GM10248 (cell line): Measurements from ENCODE around the gene CDKAL1.
"Not testable (repeated sequence)": the region's sequence is repeated elsewhere in the genome, so short reads cannot be mapped to it uniquely, and the experiment has no call there.

Experiments used
- CTCF ChIA-PET: fragments of 300-600 bp; sonication (Branson Sonifier 250); formaldehyde crosslinking; extraction: SDS; loops from one replicate; lab custom pipeline; 2021; ENCODE audit warnings: antibody characterized with exemption; lab: Yijun Ruan, JAX
- POLR2A ChIA-PET: fragments of 350-650 bp; sonication (Branson Sonifier 250); formaldehyde crosslinking; extraction: SDS; loops from one replicate; lab custom pipeline; 2020; ENCODE audit warnings: antibody characterized with exemption; lab: Yijun Ruan, JAX
- DNase-seq: peaks from one replicate; pipeline ENCODE4 v3.0.0; 2012; ENCODE audit errors: extremely low spot score
- TF ChIP-seq, protein P1 (sequence below): IDR thresholded peaks from 2 replicates; pipeline ENCODE4 v1.5.1; 2012; ENCODE audit warnings: mild to moderate bottlenecking, low read depth; ENCODE audit errors: extremely low read depth, missing control alignments, control extremely low read depth

Gene CDKAL1

DNA sequence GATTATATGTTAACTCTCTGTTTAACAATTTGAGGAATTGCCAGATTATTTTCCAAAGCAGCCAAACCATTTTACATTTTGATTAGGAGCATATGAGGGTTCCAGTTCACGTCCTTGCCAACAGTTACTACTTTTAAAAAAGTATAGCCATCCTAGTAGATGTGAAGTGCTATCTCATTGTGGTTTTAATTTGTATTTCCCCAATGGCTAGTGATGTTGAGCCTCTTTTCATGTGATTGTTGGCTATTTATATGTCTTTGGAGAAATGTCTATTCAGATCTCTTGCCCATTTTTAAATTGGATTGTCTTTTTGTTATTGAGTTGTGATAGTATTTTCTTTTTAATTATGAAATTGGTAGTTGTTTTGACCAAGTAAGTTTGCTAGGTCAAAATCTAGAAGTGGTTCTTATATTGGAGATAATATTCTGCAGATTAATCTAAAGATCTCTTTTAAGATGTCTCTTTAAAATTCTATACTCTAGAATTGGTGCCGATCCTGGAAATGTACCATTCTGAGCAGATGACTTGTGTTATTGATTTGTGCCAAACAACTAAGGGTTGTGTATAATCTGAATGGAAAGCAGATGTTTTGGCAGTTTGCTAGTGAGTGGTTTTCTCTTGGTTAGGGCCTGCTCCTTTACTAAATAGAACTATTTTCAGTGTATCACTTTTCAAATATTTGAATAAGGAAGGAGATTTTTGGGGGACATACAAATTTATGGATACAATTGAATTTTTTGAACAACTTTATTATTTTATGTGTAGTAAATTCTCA, 99.5 kb downstream of the CDKAL1 start:
- ChIA-PET CTCF (no interaction called here), POLR2A (no interaction called here)
- TF ChIP-seq, protein P1, sequence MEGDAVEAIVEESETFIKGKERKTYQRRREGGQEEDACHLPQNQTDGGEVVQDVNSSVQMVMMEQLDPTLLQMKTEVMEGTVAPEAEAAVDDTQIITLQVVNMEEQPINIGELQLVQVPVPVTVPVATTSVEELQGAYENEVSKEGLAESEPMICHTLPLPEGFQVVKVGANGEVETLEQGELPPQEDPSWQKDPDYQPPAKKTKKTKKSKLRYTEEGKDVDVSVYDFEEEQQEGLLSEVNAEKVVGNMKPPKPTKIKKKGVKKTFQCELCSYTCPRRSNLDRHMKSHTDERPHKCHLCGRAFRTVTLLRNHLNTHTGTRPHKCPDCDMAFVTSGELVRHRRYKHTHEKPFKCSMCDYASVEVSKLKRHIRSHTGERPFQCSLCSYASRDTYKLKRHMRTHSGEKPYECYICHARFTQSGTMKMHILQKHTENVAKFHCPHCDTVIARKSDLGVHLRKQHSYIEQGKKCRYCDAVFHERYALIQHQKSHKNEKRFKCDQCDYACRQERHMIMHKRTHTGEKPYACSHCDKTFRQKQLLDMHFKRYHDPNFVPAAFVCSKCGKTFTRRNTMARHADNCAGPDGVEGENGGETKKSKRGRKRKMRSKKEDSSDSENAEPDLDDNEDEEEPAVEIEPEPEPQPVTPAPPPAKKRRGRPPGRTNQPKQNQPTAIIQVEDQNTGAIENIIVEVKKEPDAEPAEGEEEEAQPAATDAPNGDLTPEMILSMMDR = no peak
- DNase-seq = no peak

DNA sequence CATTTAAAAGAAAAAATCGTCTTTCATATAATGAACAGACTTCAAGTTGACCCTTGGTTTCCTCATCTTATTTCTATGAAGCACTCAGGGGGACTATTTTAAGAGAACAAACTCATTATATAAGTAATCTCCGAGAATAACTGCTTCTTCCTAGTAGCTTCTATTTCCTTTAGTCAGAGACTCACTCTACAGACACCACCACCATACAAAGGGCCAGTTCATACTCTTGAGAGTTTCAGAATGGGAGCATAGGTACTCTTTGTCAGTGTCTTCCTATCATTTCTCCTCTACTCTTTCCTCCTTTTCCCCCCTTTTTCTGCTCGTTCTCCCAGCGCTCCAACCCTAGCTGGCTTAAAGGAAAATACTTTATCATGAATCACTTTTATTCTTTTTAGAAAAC, 104.9 kb downstream of the CDKAL1 start:
- no peak for DNase-seq
- ChIA-PET POLR2A (no interaction called here), CTCF (interaction anchor here (1.2 kb wide), 1 partner anchor 34 kb away, joined by 3 read pairs; no protein-coding TSS in a partner anchor)
- TF ChIP-seq, protein P1 = no peak

DNA sequence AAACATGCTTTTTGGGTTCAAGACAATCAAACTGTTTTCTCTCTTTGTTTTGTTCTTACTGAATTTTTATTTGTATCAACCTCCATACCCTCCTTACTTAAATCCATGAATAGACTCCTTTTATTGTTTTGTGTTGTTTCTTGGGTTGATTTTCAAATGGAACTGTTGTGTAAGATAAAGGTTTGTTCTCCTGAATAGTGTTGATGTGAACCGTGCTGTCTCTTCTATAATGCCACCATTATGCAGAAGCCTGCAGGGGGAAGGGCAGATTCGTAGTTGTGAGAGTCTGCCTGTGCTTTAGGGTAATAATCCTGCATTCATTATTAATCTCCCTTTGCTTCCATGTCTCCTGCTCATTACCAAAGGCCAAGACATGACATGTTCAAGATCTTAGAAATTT, 105.9 kb downstream of the CDKAL1 start:
- ChIA-PET CTCF (interaction anchor here (1.2 kb wide), 1 partner anchor 35 kb away, joined by 3 read pairs; no protein-coding TSS in a partner anchor), POLR2A (no interaction called here)
- TF ChIP-seq, protein P1 = no peak
- no peak for DNase-seq

DNA sequence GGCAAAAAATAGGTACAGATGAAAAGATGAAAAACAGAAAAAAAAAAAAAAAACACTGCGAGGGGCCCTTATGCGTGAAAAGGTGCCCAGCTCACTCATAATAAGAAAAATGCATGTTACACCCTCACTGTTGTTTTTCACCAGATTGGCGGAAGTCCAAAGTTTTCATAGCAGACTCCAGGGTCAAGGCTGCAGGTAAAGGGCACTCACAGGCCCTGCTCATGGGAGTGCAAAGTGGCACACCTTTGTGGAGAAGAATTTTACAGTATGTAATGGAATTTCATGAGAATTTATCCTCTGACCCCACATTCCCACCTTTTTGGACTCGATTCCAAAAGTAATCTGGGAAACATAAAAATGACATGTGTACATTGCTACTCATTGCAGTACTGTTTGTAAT, 108.2 kb downstream of the CDKAL1 start:
- TF ChIP-seq, protein P1 = no peak
- DNase-seq = no peak
- ChIA-PET CTCF (no interaction called here), POLR2A (no interaction called here)

DNA sequence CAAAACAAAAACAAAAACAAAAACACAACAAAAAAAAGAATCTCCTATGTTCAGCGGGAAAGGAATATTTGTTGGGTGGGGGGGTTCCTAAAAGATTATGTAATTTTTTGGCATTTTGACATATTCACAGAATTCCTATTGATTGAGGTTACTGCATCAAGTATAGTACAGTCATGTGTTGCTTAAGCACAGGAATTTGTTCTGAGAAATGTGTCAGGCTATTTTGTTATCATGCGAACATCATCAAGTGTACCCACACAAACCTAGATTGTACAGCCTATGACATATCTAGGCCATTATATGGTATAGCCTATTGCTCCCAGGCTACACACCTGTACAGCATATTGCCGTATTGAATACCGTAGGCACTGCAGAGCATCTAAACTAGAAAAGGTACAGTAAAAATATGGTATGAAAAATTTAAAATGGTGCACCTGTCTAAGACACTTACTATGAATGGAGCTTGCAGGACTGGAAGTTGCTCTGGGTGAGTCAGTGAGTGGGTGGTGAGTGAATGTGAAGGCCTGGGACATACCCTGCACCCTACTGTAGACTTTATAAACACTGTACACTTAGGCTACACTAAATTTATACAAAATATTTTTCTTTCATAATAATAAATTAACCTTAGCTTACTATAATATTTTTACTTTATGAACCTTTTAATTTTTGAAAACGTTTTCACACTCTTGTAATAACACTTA, 110.6 kb downstream of the CDKAL1 start:
- ChIA-PET POLR2A (no interaction called here), CTCF (interaction anchor here (0.6 kb wide), 1 partner anchor 38 kb away, joined by 3 read pairs; no protein-coding TSS in a partner anchor)
- TF ChIP-seq, protein P1 = no peak
- DNase-seq = no peak

DNA sequence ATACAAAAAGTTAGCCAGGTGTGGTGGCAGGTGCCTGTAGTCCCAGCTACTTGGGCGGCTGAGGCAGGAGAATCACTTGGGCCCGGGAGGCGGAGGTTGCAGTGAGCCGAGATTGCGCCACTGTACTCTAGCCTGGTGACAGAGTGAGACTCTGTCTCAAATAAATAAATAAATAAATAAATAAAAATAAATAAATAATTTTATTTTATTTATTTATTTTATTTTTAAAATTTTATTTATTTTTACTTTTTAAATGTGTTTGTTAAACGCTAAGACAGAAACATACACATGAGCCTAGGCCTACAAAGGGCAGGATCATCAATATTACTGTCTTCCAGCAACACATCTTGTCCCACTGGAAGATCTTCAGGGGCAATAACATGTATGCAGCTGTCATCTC, 111.3 kb downstream of the CDKAL1 start:
- POLR2A ChIA-PET, DNase-seq, CTCF ChIA-PET: not testable (repeated sequence)

DNA sequence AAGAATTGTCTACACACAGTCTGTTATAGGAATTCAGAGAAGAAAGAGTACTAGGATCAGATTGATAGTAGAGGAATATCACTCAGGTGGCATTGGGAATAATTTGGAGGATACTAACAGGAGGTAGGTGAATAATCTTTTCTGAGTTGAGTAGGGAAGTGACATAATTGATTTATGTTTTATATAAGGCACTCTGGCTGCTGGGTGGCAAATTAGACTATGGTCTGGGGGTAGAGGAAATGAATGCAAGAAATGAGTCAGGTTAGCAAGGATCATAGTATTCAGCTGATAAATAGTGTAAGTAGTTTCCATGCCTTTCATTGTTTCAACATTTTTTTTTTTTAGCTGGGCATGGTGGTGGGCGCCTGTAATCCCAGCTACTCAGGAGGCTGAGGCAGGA, 113.3 kb downstream of the CDKAL1 start:
- no peak for DNase-seq
- POLR2A ChIA-PET = no interaction called here

DNA sequence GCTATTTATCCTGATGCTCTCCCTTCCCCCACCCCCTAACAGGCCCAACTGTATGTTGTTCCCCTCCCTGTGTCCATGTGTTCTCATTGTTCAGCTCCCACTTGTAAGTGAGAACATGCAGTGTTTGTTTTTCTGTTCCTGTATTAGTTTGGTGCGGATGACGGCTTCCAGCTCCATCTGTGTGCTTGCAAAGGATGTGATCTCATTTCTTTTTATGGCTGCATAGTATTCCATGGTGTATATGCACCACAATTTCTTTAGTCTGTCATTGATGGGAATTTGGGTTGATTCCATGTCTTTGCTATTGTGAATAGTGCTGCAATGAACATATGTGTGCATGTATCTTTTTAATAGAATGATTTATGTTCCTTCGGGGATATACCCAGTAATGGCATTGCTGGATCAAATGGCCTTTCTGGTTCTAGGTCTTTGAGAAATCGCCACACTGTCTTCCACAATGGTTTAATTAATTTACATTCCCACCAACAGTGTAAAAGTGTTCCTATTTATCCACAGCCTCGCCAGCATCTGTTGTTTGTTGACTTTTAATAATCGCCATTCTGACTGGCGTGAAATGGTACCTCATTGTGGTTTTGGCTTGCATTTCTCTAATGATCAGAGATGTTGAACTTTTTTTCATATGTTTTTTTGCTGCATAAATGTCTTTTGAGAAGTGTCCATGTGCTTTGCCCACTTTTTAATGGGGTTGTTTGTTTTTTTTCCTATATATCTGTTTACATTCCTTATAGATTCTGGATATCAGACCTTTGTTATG, 115.6 kb downstream of the CDKAL1 start:
- POLR2A ChIA-PET, DNase-seq: not testable (repeated sequence)
- CTCF ChIA-PET = interaction anchor here (1.3 kb wide), 1 partner anchor 14 kb away, joined by 3 read pairs; no protein-coding TSS in a partner anchor

More for the DNA sequence above, 113.3 kb downstream of the CDKAL1 start:
- TF ChIP-seq, protein P1 = no peak
- CTCF ChIA-PET = interaction anchor here (1.0 to 1.7 kb wide), 3 partner anchors 13 to 35 kb away, joined by 3 to 5 read pairs (median 3); no protein-coding TSS in a partner anchor
